H1 (cell line): Measurements from ENCODE around the gene RAB5B. TPM values are rescaled to one million over a fixed set of nuclear protein-coding genes. Genes with fewer than 3 reads are reported as not detected.

Experiments
- CTCF ChIA-PET: fragments of 300-600 bp; sonication (Branson Sonifier 250); formaldehyde crosslinking; loops from one replicate; lab custom pipeline; 2021; ENCODE audit not compliant: partially characterized antibody; lab: Charles Lee
- POLR2A ChIA-PET: fragments of 300-600 bp; sonication (Branson Sonifier 250); formaldehyde crosslinking; loops from one replicate; lab custom pipeline; 2021; ENCODE audit warnings: inconsistent platforms; ENCODE audit not compliant: partially characterized antibody; lab: Charles Lee
- DNase-seq, 2 experiments: peaks; one replicate each; pipeline versions ENCODE4 v3.0.0 to v3.0.0-alpha.2; 2010 to 2022; ENCODE audit warnings: low spot score in 2 of 2, low read depth in 1 of 2, mixed read lengths in 1 of 2
- FAIRE-seq: peaks from 2 replicates; lab custom pipeline; 2011; peaks lifted over from hg19 to GRCh38; lab: Jason Lieb, UNC
- H2AFZ ChIP-seq: 2 replicates; pipeline ENCODE4 v1.8.1; 2012; ENCODE audit warnings: low read length, inconsistent platforms
- H2AK5ac ChIP-seq: 2 replicates; pipeline ENCODE4 v1.6.1; 2013; ENCODE audit warnings: low read depth, low read length
- H2BK120ac ChIP-seq: replicated peaks from 2 replicates; pipeline ENCODE3; 2013; ENCODE audit warnings: low read depth, low read length, inconsistent platforms
- H2BK12ac ChIP-seq: 2 replicates; pipeline ENCODE4 v1.6.1; 2013; ENCODE audit warnings: low read depth, low read length
- H2BK15ac ChIP-seq: 2 replicates; pipeline ENCODE4 v1.6.1; 2013; ENCODE audit warnings: low read length
- H2BK20ac ChIP-seq: 2 replicates; pipeline ENCODE4 v1.6.1; 2013; ENCODE audit warnings: low read length
- H2BK5ac ChIP-seq: 2 replicates; pipeline ENCODE4 v1.6.1; 2013; ENCODE audit warnings: low read depth, low read length
- H3K14ac ChIP-seq: 2 replicates; pipeline ENCODE4 v1.6.1; 2013; ENCODE audit warnings: inconsistent platforms; ENCODE audit not compliant: insufficient read length
- H3K18ac ChIP-seq: 2 replicates; pipeline ENCODE4 v1.6.1; 2013; ENCODE audit warnings: low read length; ENCODE audit errors: extremely low read depth
- H3K23ac ChIP-seq: 2 replicates; pipeline ENCODE4 v1.6.1; 2013; ENCODE audit warnings: inconsistent platforms; ENCODE audit not compliant: insufficient read length
- H3K23me2 ChIP-seq: 2 replicates; pipeline ENCODE4 v1.6.1; 2013; ENCODE audit warnings: low read depth, low read length
- H3K27ac ChIP-seq: 2 replicates; pipeline ENCODE4 v1.6.1; 2011; ENCODE audit warnings: low read depth, low read length, inconsistent platforms
- H3K27me3 ChIP-seq, 4 experiments: replicated peaks in 1 of 4; 1 replicate in 1 of 4; 2 replicates in 3 of 4; pipeline versions ENCODE4 v1.6.1 to v1.8.1; 2011 to 2013; ENCODE audit warnings: low read length in 3 of 4, mild to moderate bottlenecking in 3 of 4, inconsistent platforms in 2 of 4, mixed read lengths in 2 of 4, moderate library complexity in 1 of 4; ENCODE audit not compliant: control insufficient read depth in 3 of 4, insufficient read depth in 3 of 4; ENCODE audit errors: extremely low read depth in 1 of 4
- H3K36me3 ChIP-seq, 4 experiments: 2 replicates each; pipeline versions ENCODE4 v1.6.1 to v1.8.1; 2011 to 2013; ENCODE audit warnings: mild to moderate bottlenecking in 4 of 4, low read length in 3 of 4, moderate library complexity in 2 of 4, control low read depth in 1 of 4, inconsistent platforms in 1 of 4; ENCODE audit not compliant: insufficient read depth in 4 of 4, control insufficient read depth in 2 of 4
- H3K4ac ChIP-seq: replicated peaks from 2 replicates; pipeline ENCODE3; 2013; ENCODE audit warnings: low read length, low read depth, mixed read lengths, inconsistent platforms; ENCODE audit not compliant: insufficient read length
- H3K4me1 ChIP-seq, 4 experiments: replicated peaks in 1 of 4; 1 replicate in 1 of 4; 2 replicates in 3 of 4; pipeline versions ENCODE4 v1.6.1 to v1.8.1; 2011 to 2013; ENCODE audit warnings: low read length in 3 of 4, inconsistent platforms in 2 of 4, mixed read lengths in 1 of 4; ENCODE audit not compliant: insufficient read depth in 4 of 4, control insufficient read depth in 3 of 4
- H3K4me2 ChIP-seq, 2 experiments: 2 replicates each; pipeline versions ENCODE4 v1.6.1 to v1.8.1; 2011 to 2013; ENCODE audit warnings: low read depth in 2 of 2, low read length in 2 of 2, control low read depth in 1 of 2, inconsistent platforms in 1 of 2, mild to moderate bottlenecking in 1 of 2; ENCODE audit not compliant: insufficient read depth in 1 of 2
- H3K4me3 ChIP-seq, 4 experiments: fragments of 200-600, 300-600 bp in 1 of 4; sonication (generic), shearing (Covaris generic), sonication (Bioruptor Twin) in 1 of 4; 2 replicates each; pipeline versions ENCODE4 v1.5.1 to v1.8.1; 2011 to 2016; ENCODE audit warnings: low read length in 4 of 4, low read depth in 3 of 4, control low read depth in 2 of 4, inconsistent platforms in 2 of 4, mild to moderate bottlenecking in 2 of 4, mixed read lengths in 1 of 4, moderate library complexity in 1 of 4; ENCODE audit not compliant: insufficient read depth in 2 of 4; ENCODE audit errors: extremely low read depth in 1 of 4
- H3K56ac ChIP-seq: replicated peaks from 2 replicates; pipeline ENCODE3; 2013; ENCODE audit warnings: low read depth, mild to moderate bottlenecking, mixed read lengths, low read length, inconsistent platforms; ENCODE audit not compliant: insufficient read length
- H3K79me1 ChIP-seq: 2 replicates; pipeline ENCODE4 v1.6.1; 2013; ENCODE audit warnings: low read depth, low read length, control low read depth
- H3K79me2 ChIP-seq, 2 experiments: 2 replicates each; pipeline versions ENCODE4 v1.6.1 to v1.8.1; 2012 to 2013; ENCODE audit warnings: low read length in 2 of 2, mild to moderate bottlenecking in 2 of 2, inconsistent platforms in 1 of 2; ENCODE audit not compliant: insufficient read depth in 2 of 2, control insufficient read depth in 1 of 2
- H3K9ac ChIP-seq, 4 experiments: replicated peaks in 1 of 4; 1 replicate in 1 of 4; 2 replicates in 3 of 4; pipeline versions ENCODE4 v1.6.1 to v1.8.1; 2011 to 2013; ENCODE audit warnings: low read depth in 3 of 4, low read length in 3 of 4, control low read depth in 2 of 4, mild to moderate bottlenecking in 2 of 4, moderate library complexity in 2 of 4, inconsistent platforms in 1 of 4; ENCODE audit errors: extremely low read depth in 1 of 4
- H3K9me3 ChIP-seq, 2 experiments: 2 replicates each; pipeline versions ENCODE4 v1.6.1 to v1.8.1; 2012 to 2013; ENCODE audit warnings: mild to moderate bottlenecking in 2 of 2, moderate library complexity in 2 of 2, control low read depth in 1 of 2, inconsistent platforms in 1 of 2, low read depth in 1 of 2, low read length in 1 of 2, mixed read lengths in 1 of 2; ENCODE audit not compliant: insufficient read depth in 2 of 2
- H4K20me1 ChIP-seq, 2 experiments: replicated peaks in 1 of 2; 2 replicates each; pipeline versions ENCODE3 to v1.8.1; 2011 to 2013; ENCODE audit warnings: inconsistent platforms in 2 of 2, low read length in 2 of 2, mild to moderate bottlenecking in 1 of 2; ENCODE audit not compliant: insufficient read depth in 2 of 2, control insufficient read depth in 1 of 2
- H4K5ac ChIP-seq: 2 replicates; pipeline ENCODE4 v1.6.1; 2013; ENCODE audit warnings: low read length, low read depth, mixed read lengths, inconsistent platforms; ENCODE audit not compliant: insufficient read length
- H4K8ac ChIP-seq: 2 replicates; pipeline ENCODE4 v1.8.0; 2013; ENCODE audit warnings: mild to moderate bottlenecking, moderate library complexity, low read length, inconsistent platforms; ENCODE audit not compliant: insufficient read depth; ENCODE audit errors: extremely low read depth
- H4K91ac ChIP-seq: replicated peaks from 2 replicates; pipeline ENCODE3; 2013; ENCODE audit warnings: low read length, mixed read lengths, inconsistent platforms; ENCODE audit not compliant: insufficient read length
- BCL11A ChIP-seq, 2 experiments: IDR thresholded peaks; one replicate each; pipeline ENCODE4 v1.6.1; 2011; ENCODE audit warnings: low read depth in 2 of 2, low read length in 2 of 2, mild to moderate bottlenecking in 2 of 2
- CBX8 ChIP-seq: fragments of 300-800, 300-1000 bp; sonication (generic); IDR thresholded peaks from 2 replicates; pipeline ENCODE4 v1.7.1; 2016; ENCODE audit warnings: low read depth, low read length, borderline replicate concordance
- CREB1 ChIP-seq: IDR thresholded peaks from 2 replicates; pipeline ENCODE4 v1.6.1; 2012; ENCODE audit warnings: inconsistent platforms
- EP300 ChIP-seq, 2 experiments: IDR thresholded peaks; 1 replicate in 1 of 2; 2 replicates in 1 of 2; pipeline ENCODE4 v1.6.1; 2011 to 2012; ENCODE audit warnings: low read depth in 2 of 2, low read length in 2 of 2, mild to moderate bottlenecking in 2 of 2, borderline replicate concordance in 1 of 2, inconsistent platforms in 1 of 2, moderate library complexity in 1 of 2
- EZH2 ChIP-seq: fragments of 200-600 bp; sonication (generic); IDR thresholded peaks from 2 replicates; pipeline ENCODE4 v1.7.1; 2012; ENCODE audit warnings: low read depth, mild to moderate bottlenecking, moderate library complexity, low read length, inconsistent platforms; ENCODE audit not compliant: severe bottlenecking
- GABPA ChIP-seq: IDR thresholded peaks from 2 replicates; pipeline ENCODE4 v1.6.1; 2011; ENCODE audit warnings: mild to moderate bottlenecking, low read length, moderate library complexity, borderline replicate concordance; ENCODE audit not compliant: insufficient read depth
- NANOG ChIP-seq: IDR thresholded peaks from 2 replicates; pipeline ENCODE4 v1.6.1; 2011; ENCODE audit warnings: low read length, low read depth, mild to moderate bottlenecking, inconsistent platforms; ENCODE audit not compliant: insufficient read depth, poor library complexity, severe bottlenecking
- POLR2A ChIP-seq, 2 experiments: IDR thresholded peaks; 1 replicate in 1 of 2; 2 replicates in 1 of 2; pipeline ENCODE4 v1.6.1; 2011; ENCODE audit warnings: low read depth in 2 of 2, low read length in 2 of 2, mild to moderate bottlenecking in 2 of 2; ENCODE audit errors: control extremely low read depth in 1 of 2
- POLR2AphosphoS5 ChIP-seq: IDR thresholded peaks from 2 replicates; pipeline ENCODE4 v1.6.1; 2011; ENCODE audit warnings: low read depth, low read length
- RAD21 ChIP-seq, 2 experiments: IDR thresholded peaks in 1 of 2; conservative IDR thresholded peaks in 1 of 2; 2 replicates each; pipeline ENCODE4 v1.6.1; 2011; ENCODE audit warnings: low read depth in 2 of 2, low read length in 2 of 2, improper control_type of control experiment in 1 of 2, inconsistent platforms in 1 of 2, mild to moderate bottlenecking in 1 of 2, moderate library complexity in 1 of 2
- RBBP5 ChIP-seq: IDR thresholded peaks from 2 replicates; pipeline ENCODE4 v1.7.1; 2012; ENCODE audit warnings: low read depth, mild to moderate bottlenecking, inconsistent platforms, low read length, moderate library complexity, borderline replicate concordance
- SIX5 ChIP-seq: IDR thresholded peaks from 2 replicates; pipeline ENCODE4 v1.6.1; 2011; ENCODE audit warnings: mild to moderate bottlenecking, low read depth, low read length
- SP2 ChIP-seq: IDR thresholded peaks from 2 replicates; pipeline ENCODE4 v1.6.1; 2012; ENCODE audit warnings: mild to moderate bottlenecking, low read length, inconsistent platforms
- SRF ChIP-seq: IDR thresholded peaks from 2 replicates; pipeline ENCODE4 v1.6.1; 2011; ENCODE audit warnings: mild to moderate bottlenecking, low read depth, low read length, moderate library complexity
- WGBS, 2 experiments: shearing (Covaris generic) in 1 of 2; methylation state at CpG; one replicate each; pipeline versions ENCODE4 v1.1.6 to v1.1.7; 2013 to 2015; ENCODE audit warnings: low lambda C conversion rate in 2 of 2, mixed read lengths in 2 of 2, inconsistent platforms in 1 of 2, low coverage in 1 of 2, missing lambda C conversion rate in 1 of 2; ENCODE audit not compliant: insufficient replicate concordance in 2 of 2, insufficient coverage in 1 of 2, insufficient read length in 1 of 2; ENCODE audit errors: extremely low coverage in 1 of 2, missing lambda C conversion rate in 1 of 2; 5-methylcytosine and 5-hydroxymethylcytosine counted together
- polyA plus RNA-seq, 7 experiments: library from polyadenylated mRNA; depleted of rRNA in 3 of 7; stranded (reverse) in 5 of 7; unstranded in 2 of 7; fragments of >200 nt in 5 of 7; fragments of 200-250 nt in 2 of 7; gene quantifications; 1 replicate in 5 of 7; 2 replicates in 1 of 7; 4 replicates in 1 of 7; pipeline versions ENCODE4 v1.2.1 to v1.2.3, GENCODE V29; 2011 to 2013; ENCODE audit warnings: missing spikeins in 2 of 7, mixed read lengths in 2 of 7
- total RNA-seq: library from RNA; stranded (reverse); fragmentation: NEBNext Ultra II Directional; extraction: Animal tissue kit (Norgen Biotek cat#: 25700); gene quantifications from 2 replicates; pipeline ENCODE4 v1.2.1, GENCODE V29; 2021

Gene RAB5B
- total and polyA plus RNA-seq, 2 of the 8 experiments (the other 6 are each of a cell fraction or from before 2014, with no cell fraction given), result 56.7 to 62.4 TPM

GRCh38 chr12:56040151-56040550, 66.3 kb downstream of the RAB5B start:
- CTCF ChIA-PET, result interaction anchor here (0.5 to 5.1 kb wide), 11 partner anchors 8 to 211 kb away, joined by 3 to 54 read pairs (median 4); partner anchors contain the start of genes DNAJC14, IKZF4 and SUOX
- no peak overlapping the region for H3K23ac ChIP-seq
- H3K27me3 ChIP-seq, result no peaks in the 10 kb centered on the region
- H3K4me1 ChIP-seq, result peaks cover 0 to 10% (median 4%) of the 10 kb centered on the region in 4 experiments; a peak in 5 of 7 replicates
- FAIRE-seq, result no peak
- POLR2A ChIA-PET, result interaction anchor here (0.6 to 5.2 kb wide), 14 partner anchors 11 to 210 kb away, joined by 3 to 46 read pairs (median 4); partner anchors contain the start of genes IKZF4, PA2G4, RPL41 and SUOX
- peaks cover 6 to 19% of the 10 kb centered on the region in 2 experiments for H3K79me2 ChIP-seq
- no peak for DNase-seq
- H2BK15ac ChIP-seq, result no peak overlapping the region
- H2AFZ ChIP-seq, result no peak overlapping the region
- no peaks in the 10 kb centered on the region for H3K9me3 ChIP-seq
- H4K91ac ChIP-seq, result no peak overlapping the region
- no peak overlapping the region for H3K56ac ChIP-seq
- no peak overlapping the region; a peak in 1 of 8 replicates for H3K4me3 ChIP-seq
- H2BK20ac ChIP-seq, result no peak overlapping the region
- H3K14ac ChIP-seq, result no peak overlapping the region
- no peak overlapping the region for H3K18ac ChIP-seq
- H3K9ac ChIP-seq, result no peak overlapping the region
- no peak overlapping the region for H4K5ac ChIP-seq
- WGBS, 2 experiments, result no CpG with 5 or more reads among the region's 1 CpG
- H3K4me2 ChIP-seq, result peak overlapping the region in 1 of 2 experiments; percentile 91; a peak in 1 of 4 replicates
- no peak overlapping the region for H2BK12ac ChIP-seq
- H4K20me1 ChIP-seq, result peaks cover 0 to 4% of the 10 kb centered on the region in 2 experiments
- no peak overlapping the region for H2BK5ac ChIP-seq
- H4K8ac ChIP-seq, result no peak overlapping the region
- no peak overlapping the region for H3K27ac ChIP-seq
- no peak overlapping the region for H2AK5ac ChIP-seq
- peaks cover 4% of the 10 kb centered on the region for H3K23me2 ChIP-seq
- H2BK120ac ChIP-seq, result no peak overlapping the region
- peaks cover 10 to 36% (median 23%) of the 10 kb centered on the region in 4 experiments for H3K36me3 ChIP-seq
- no peak overlapping the region for H3K4ac ChIP-seq
- peaks cover 3% of the 10 kb centered on the region; the same call in 1 of the 2 replicates for H3K79me1 ChIP-seq
- TF ChIP-seq POLR2A (IDR thresholded peaks at IDR 0.05; ENCODE audit: control extremely low read depth in 1 of 2, low read depth in 2 of 2, low read length in 2 of 2) (no peak), RBBP5 (no peak), SP2 (no peak), NANOG (no peak), EP300 (IDR thresholded peaks at IDR 0.05; ENCODE audit: borderline replicate concordance in 1 of 2, low read depth in 2 of 2, low read length in 2 of 2) (no peak), POLR2AphosphoS5 (no peak), EZH2 (no peak), RAD21 (IDR thresholded peaks at IDR 0.05 in 1 of 2, conservative IDR thresholded peaks at IDR 0.05 in 1 of 2; ENCODE audit: low read depth in 2 of 2, low read length in 2 of 2) (no peak), BCL11A (IDR thresholded peaks at IDR 0.05; ENCODE audit: low read depth in 2 of 2, low read length in 2 of 2) (no peak), CREB1 (no peak), SIX5 (no peak), SRF (no peak), CBX8 (no peak), GABPA (no peak)
